ENCODE measurements around the gene ERCC2. TPM values are rescaled to one million over a fixed set of nuclear protein-coding genes. Genes with fewer than 3 reads are reported as not detected.
"Not testable (repeated sequence)": the region's sequence is repeated elsewhere in the genome, so short reads cannot be mapped to it uniquely, and the experiment has no call there.

Gene ERCC2
- total and polyA plus RNA-seq, 9 donors = 6.3 to 18.6 (median 16.8) TPM

- no peak overlapping the region for H3K27ac ChIP-seq
- intact Hi-C loops (cut with DNase I) = no loop called here
- no peaks in the 10 kb centered on the region for H3K9me3 ChIP-seq
- WGBS, 3 donors = 50 to 61% (median 53%) methylated on average over 15 of the region's 15 CpGs
- DNase-seq = no peak
- no peaks in the 10 kb centered on the region for H3K36me3 ChIP-seq
- no peaks in the 10 kb centered on the region for H3K27me3 ChIP-seq
- H3K4me1 ChIP-seq (ENCODE audit: insufficient read depth) = peaks cover 3% of the 10 kb centered on the region
- TF ChIP-seq CTCF (IDR thresholded peaks at IDR 0.05) (no peak), POLR2A (IDR thresholded peaks at IDR 0.05) (no peak), EP300 (IDR thresholded peaks at IDR 0.05) (no peak)
- no peak overlapping the region for H3K4me3 ChIP-seq
Measured at GRCh38 chr19:45408830-45409556, 38.6 kb upstream of the ERCC2 start.

GRCh38 chr19:45408121-45408520, 37.7 kb upstream of the ERCC2 start:
- Histone ChIP-seq H3K36me3 (no peaks in the 10 kb centered on the region), H3K9me3 (no peaks in the 10 kb centered on the region), H3K27ac (no peak overlapping the region), H3K4me1 (ENCODE audit: insufficient read depth) (peaks cover 3% of the 10 kb centered on the region), H3K4me3 (no peak overlapping the region), H3K27me3 (no peaks in the 10 kb centered on the region)
- WGBS, 3 donors = 88 to 89% (median 89%) methylated on average over 8 of the region's 8 CpGs
- DNase-seq = no peak
- intact Hi-C loops (cut with DNase I) = no loop called here
- TF ChIP-seq CTCF (IDR thresholded peaks at IDR 0.05) = no peak
- TF ChIP-seq EP300 (IDR thresholded peaks at IDR 0.05) = no peak
- TF ChIP-seq POLR2A (IDR thresholded peaks at IDR 0.05) = no peak

- H3K27me3 ChIP-seq; DNase-seq; H3K4me1 ChIP-seq (ENCODE audit: insufficient read depth); H3K36me3 ChIP-seq; H3K9me3 ChIP-seq; intact Hi-C loops (cut with DNase I); H3K4me3 ChIP-seq; H3K27ac ChIP-seq: not testable (repeated sequence)
- WGBS, 3 donors = 68 to 73% (median 73%) methylated on average over 5 of the region's 5 CpGs
Measured at GRCh38 chr19:45407585-45407984, 37.2 kb upstream of the ERCC2 start.

GRCh38 chr19:45407091-45407375, 36.7 kb upstream of the ERCC2 start:
- Histone ChIP-seq H3K9me3 (no peaks in the 10 kb centered on the region), H3K27ac (no peak overlapping the region), H3K4me3 (peak overlapping the region; percentile 48), H3K4me1 (ENCODE audit: insufficient read depth) (peaks cover 3% of the 10 kb centered on the region), H3K27me3 (no peaks in the 10 kb centered on the region), H3K36me3 (no peaks in the 10 kb centered on the region)
- no peak for DNase-seq
- WGBS, 3 donors = 0 to 1% (median 1%) methylated on average over 10 of the region's 10 CpGs
- TF ChIP-seq CTCF (IDR thresholded peaks at IDR 0.05) = no peak
- no peak for TF ChIP-seq EP300 (IDR thresholded peaks at IDR 0.05)
- intact Hi-C loops (cut with DNase I) = no loop called here

- intact Hi-C loops (cut with DNase I) = no loop called here
- TF ChIP-seq EP300 (IDR thresholded peaks at IDR 0.05) = no peak
- peak; percentile 23 for TF ChIP-seq POLR2A (IDR thresholded peaks at IDR 0.05)
- TF ChIP-seq CTCF (IDR thresholded peaks at IDR 0.05) = peak in 2 of 3 donors; percentile 15 to 41
- WGBS, 3 donors = 0 to 1% (median 0%) methylated on average over 51 of the region's 51 CpGs
Measured at GRCh38 chr19:45406226-45407090, 36.1 kb upstream of the ERCC2 start, which contains the start of gene POLR1G. Gene POLR1G, plus strand, starts transcription at chr19:45406644. Its CDS starts 53 bp downstream, at chr19:45406697.

More at GRCh38 chr19:45406226-45407090, 36.1 kb upstream of the ERCC2 start, which contains the start of gene POLR1G:
- no peaks in the 10 kb centered on the region for H3K27me3 ChIP-seq
- H3K27ac ChIP-seq = peak within 1 kb of the TSS; percentile 78 to 81
- H3K4me1 ChIP-seq (ENCODE audit: insufficient read depth) = peaks cover 3% of the 10 kb centered on the region
- H3K9me3 ChIP-seq = no peaks in the 10 kb centered on the region
- H3K4me3 ChIP-seq = peak within 1 kb of the TSS; percentile 48
- no peaks in the 10 kb centered on the region for H3K36me3 ChIP-seq
- DNase-seq = peak; percentile 74 to 80 (median 78)

Data from ovary (tissue), 9 donors.